ENCODE measurements around the gene SLC7A14. TPM values are rescaled to one million over a fixed set of nuclear protein-coding genes. Genes with fewer than 3 reads are reported as not detected.

SLC7A14 gene
- total and polyA plus RNA-seq, 2 of the 13 experiments (the other 11 are each of a cell fraction or from before 2014, with no cell fraction given): not detected

- no peak for TF ChIP-seq HNF1A (IDR thresholded peaks at IDR 0.05; ENCODE audit: low read depth)
- no peak for TF ChIP-seq HNF1A (CRISPR knock-in tag; IDR thresholded peaks at IDR 0.05; ENCODE audit: borderline replicate concordance)
- no peak for TF ChIP-seq RARG (CRISPR knock-in tag; IDR thresholded peaks at IDR 0.05; ENCODE audit: low read depth)
- no peak for TF ChIP-seq ZNF414 (CRISPR knock-in tag; IDR thresholded peaks at IDR 0.05)
- TF ChIP-seq MED1 (CRISPR knock-in tag; IDR thresholded peaks at IDR 0.05): no peak
- no peak for TF ChIP-seq ZNF772 (CRISPR knock-in tag; IDR thresholded peaks at IDR 0.05)
- TF ChIP-seq CREB3 (CRISPR knock-in tag; IDR thresholded peaks at IDR 0.05): no peak
- no peak for TF ChIP-seq NCOA1 (CRISPR knock-in tag; IDR thresholded peaks at IDR 0.05)
- no peak for TF ChIP-seq MTF1 (CRISPR knock-in tag; IDR thresholded peaks at IDR 0.05)
- TF ChIP-seq ZBTB10 (CRISPR knock-in tag; IDR thresholded peaks at IDR 0.05; ENCODE audit: borderline replicate concordance): no peak
- no peak for TF ChIP-seq TEF (CRISPR knock-in tag; IDR thresholded peaks at IDR 0.05)
- TF ChIP-seq NR2C2 (CRISPR knock-in tag; IDR thresholded peaks at IDR 0.05; ENCODE audit: borderline replicate concordance): no peak
- no peak for TF ChIP-seq AFF4 (CRISPR knock-in tag; IDR thresholded peaks at IDR 0.05)
- no peak for TF ChIP-seq FOXJ3 (CRISPR knock-in tag; IDR thresholded peaks at IDR 0.05; ENCODE audit: borderline replicate concordance)
- no peak for TF ChIP-seq ZNF224 (CRISPR knock-in tag; IDR thresholded peaks at IDR 0.05)
- no peak for TF ChIP-seq ZNF431 (CRISPR knock-in tag; IDR thresholded peaks at IDR 0.05; ENCODE audit: borderline replicate concordance, low read depth)
These were observed 86.2 kb downstream of the SLC7A14 start (continued) for GRCh38 chr3:170499562-170500156.
